AG09319 (cell line): ENCODE results near the gene MOK.

Experiments
- DNase-seq: peaks from one replicate; pipeline ENCODE4 v3.0.0-alpha.2; 2010; ENCODE audit warnings: low read depth; ENCODE audit errors: extremely low read depth
- TF ChIP-seq, protein P1 (sequence below): IDR thresholded peaks from 2 replicates; pipeline ENCODE4 v1.5.1; 2011; ENCODE audit warnings: low read depth, mild to moderate bottlenecking, inconsistent platforms, low read length, moderate library complexity

Gene MOK

DNA sequence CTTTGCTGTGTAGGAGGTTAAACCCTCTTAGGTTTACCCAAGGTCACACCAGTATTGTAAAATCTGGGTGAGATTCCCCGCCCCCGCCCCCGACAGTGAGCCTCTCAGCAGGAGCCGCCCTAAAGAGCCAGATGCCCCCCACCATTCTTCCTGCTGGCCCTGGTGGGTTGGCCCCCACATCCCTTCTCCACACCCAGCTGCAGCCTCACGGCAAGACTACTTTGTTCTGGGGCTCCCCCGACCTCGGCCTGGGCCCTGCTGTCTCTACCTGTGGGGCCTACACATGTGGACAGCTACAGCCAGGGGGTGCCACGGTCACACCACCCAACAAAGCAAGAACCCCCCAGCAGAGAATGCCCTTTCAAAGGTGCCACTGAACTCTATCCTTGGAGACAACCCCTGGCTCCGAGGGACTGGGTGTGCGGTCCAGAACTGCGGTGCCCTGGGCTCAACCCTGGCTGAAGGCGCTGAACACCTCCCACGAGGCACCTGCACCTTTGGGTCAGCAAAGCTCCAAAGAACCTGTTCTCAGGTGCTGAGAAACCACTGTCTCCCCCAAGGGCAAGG, 82.9 kb downstream of the MOK start:
- TF ChIP-seq, protein P1, sequence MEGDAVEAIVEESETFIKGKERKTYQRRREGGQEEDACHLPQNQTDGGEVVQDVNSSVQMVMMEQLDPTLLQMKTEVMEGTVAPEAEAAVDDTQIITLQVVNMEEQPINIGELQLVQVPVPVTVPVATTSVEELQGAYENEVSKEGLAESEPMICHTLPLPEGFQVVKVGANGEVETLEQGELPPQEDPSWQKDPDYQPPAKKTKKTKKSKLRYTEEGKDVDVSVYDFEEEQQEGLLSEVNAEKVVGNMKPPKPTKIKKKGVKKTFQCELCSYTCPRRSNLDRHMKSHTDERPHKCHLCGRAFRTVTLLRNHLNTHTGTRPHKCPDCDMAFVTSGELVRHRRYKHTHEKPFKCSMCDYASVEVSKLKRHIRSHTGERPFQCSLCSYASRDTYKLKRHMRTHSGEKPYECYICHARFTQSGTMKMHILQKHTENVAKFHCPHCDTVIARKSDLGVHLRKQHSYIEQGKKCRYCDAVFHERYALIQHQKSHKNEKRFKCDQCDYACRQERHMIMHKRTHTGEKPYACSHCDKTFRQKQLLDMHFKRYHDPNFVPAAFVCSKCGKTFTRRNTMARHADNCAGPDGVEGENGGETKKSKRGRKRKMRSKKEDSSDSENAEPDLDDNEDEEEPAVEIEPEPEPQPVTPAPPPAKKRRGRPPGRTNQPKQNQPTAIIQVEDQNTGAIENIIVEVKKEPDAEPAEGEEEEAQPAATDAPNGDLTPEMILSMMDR: no peak
- no peak for DNase-seq

DNA sequence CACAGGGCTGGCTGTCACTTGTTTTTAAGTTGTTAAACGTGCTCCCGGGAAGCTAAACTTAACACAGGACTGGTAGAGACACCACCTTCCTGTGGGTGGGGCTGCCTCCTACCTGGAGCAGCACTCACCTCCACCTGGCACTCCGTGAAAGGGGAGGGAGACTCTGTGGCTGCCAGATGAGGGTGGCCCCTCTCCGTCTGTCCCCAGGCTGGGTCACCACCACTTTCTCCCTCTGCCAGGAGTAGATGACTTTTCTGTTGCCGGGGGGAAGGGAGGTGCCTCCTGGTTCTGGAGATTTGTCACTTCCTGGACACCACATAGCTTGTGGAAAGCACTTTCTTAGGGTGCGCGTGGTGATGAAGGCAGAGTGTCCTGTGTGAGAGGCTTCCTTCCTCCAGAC, 83.9 kb downstream of the MOK start:
- TF ChIP-seq, protein P1: no peak
- DNase-seq: no peak

DNA sequence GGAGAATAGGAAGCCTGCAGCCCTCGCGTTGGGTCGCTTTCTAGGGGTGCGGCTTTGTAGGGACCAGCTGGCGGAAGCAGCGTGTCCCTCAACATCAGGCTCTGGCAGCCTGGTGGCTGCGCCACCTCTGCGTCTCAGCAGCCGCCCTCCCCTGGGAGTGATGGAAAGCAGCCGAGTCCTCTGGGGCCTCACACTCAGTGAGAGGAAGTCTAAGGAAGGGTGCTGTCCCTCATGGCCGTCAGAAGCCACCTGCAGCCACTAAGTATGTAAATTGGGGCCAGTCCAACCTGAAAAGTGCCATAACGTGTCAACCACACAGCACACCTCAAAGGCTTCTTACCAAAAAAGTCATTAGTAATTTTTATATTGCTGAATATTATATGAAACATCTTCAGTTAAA, 84.9 kb downstream of the MOK start:
- TF ChIP-seq, protein P1: no peak
- DNase-seq: no peak

DNA sequence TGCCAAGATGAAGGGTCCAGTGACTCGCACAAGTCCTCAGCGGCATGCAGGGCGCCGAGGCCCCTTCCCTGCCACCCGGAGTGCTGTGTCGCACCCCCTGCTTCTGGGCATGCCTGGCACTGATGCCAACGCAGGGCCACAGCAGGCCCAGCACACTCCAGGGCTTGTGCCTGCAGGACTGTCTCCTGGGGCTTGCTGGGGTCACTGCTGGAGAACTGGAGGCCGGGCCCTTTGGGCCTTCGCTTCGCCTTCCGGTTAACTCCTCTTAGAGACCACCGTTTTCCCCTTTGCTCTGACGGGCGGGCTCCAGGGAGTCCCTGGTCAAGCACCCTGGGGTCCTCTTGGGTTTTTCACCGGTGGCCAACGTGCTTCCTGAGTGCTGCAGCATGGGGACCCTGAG, 85.6 kb downstream of the MOK start:
- TF ChIP-seq, protein P1: no peak
- no peak for DNase-seq

DNA sequence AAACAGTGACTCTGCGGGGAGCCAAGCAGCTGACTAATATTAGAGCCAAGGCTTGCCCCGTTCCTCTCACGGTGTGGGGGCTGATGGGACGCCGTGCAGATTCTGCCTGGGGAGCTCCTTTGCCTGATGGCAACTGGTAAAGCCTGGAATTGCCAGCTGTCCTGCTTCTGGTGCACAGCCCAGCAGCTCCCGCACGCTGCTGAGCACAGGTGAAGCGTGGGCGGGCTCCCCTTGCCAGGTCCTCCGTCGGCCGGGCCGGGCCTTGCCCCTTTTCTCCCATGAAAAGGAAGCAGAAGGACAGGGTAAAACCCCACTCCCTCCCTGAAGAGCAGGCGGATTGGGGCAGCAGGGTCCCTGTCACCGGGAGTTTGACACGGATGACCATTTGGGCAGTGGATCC, 86.3 kb downstream of the MOK start:
- TF ChIP-seq, protein P1: no peak
- no peak for DNase-seq

DNA sequence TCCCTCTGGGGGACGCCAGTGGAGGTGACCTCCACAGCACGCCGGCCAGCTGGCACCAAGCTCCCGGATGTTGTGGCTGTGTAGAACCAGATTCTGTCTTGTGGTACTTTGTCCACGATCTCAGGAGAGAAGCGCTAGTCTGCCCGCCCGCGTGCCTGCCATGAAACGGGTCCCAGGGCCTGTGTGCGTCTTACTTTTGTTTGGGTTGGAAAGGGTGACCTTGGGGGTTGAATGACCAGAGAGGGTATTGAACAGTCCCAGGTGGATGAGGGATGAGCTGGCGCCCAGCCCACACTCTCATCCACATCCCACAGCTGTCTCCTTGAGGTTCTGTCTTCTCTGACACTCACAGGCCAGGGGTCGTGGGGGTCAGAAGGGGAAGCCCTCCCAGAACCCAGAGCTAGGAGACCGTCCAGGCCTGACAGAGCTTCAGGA, 87.0 kb downstream of the MOK start:
- DNase-seq: no peak
- TF ChIP-seq, protein P1: no peak

DNA sequence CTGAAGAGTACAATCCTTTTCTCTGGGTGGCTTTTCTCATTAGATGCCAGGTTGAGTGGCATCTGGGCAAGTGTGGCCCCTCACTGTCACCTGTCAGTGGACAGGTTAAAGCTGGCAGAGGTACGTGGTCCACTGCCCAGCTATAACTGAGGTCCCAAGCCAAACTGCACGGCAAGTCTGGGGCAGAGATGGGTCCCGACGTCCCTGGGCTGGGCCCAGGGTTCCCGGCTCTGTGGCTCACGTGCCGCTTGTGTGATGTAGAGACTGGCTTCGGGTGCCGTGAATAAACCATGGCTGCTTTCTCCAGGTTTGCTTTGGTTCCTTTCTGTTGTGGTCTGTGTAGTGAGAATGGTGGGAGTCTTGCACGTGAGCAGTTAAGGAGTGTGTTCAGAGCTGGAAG, 87.6 kb downstream of the MOK start:
- DNase-seq: no peak
- TF ChIP-seq, protein P1: no peak
